Raji (cell line): ENCODE measurements around the gene ERFE.

Source experiments
- POLR2A ChIP-seq: IDR thresholded peaks from 2 replicates; pipeline ENCODE4 v1.6.1; 2011; ENCODE audit warnings: low read depth, low read length, control low read depth; ENCODE audit not compliant: insufficient read depth

The ERFE gene

DNA sequence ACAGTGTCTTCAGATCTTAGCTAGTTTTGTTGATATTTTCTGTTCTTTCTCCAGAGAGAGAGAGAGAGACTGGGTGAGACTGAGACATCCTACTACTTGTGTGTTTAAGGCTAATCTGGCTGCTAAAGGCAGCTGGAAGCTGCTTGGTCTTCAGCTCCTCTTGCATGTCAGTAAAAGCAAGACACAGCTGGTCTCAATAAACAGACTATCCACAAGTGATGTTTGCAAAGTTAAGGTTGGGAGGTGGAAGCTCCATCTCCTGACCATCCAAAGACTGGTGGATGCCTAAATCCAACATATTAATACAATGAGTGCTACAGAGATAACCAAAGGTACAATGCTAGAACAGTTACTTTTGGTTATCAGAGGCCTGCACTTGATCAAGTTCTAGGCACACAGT lies 17.8 kb downstream of the ERFE start:
- no peak for TF ChIP-seq POLR2A

GRCh38 chr2:238180554-238180953 lies 21.8 kb downstream of the ERFE start:
- TF ChIP-seq POLR2A, result no peak

- TF ChIP-seq POLR2A, result no peak
These were observed 23.6 kb downstream of the ERFE start for GRCh38 chr2:238182362-238182761.

- TF ChIP-seq POLR2A, result no peak
These were observed 25.1 kb downstream of the ERFE start for GRCh38 chr2:238183821-238184220.

DNA sequence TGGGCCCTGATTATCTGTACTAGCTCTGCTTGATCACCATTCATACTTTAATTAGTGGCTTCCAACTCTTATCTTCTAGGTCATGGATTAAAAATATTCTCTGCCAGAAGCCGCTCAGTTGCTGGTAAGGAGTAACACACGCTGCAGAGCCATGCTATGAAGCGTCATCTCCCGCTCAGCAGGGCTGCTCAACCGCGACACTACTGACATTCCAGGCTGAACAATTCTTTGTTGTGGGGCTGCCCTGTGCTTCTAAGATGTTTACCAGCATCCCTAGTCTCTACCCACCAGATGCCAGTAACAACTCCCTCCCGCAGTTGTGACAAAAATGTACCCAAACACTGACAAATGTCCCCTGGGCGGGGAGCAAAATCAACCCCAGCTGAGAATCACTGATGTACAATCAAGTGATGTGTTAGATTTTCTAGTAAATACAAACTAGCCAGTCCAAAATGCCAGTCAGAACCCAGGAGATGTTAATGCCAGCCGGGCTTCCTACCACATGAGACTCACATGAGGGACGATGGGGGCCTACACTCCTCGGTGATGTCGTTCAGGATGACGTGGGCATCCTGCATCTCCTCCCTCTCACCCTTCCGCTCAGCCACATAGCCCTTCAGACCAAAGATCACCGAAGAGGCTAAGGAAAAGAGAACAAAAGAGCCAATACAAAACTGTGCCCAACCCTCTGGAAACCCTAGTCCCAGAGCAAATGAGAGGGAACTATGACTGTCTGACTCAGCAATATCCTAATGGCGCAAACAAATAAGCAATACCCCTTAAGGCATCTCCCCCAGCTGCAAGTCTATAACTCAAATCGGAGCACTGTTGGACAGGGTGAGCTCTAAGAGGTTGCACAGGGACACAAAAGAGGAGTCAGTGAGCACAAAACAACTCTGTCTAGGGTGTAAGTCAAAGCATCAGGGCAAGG lies 29.1 kb downstream of the ERFE start:
- TF ChIP-seq POLR2A, result no peak

GRCh38 chr2:238190445-238190844 lies 31.7 kb downstream of the ERFE start:
- TF ChIP-seq POLR2A, result no peak

DNA sequence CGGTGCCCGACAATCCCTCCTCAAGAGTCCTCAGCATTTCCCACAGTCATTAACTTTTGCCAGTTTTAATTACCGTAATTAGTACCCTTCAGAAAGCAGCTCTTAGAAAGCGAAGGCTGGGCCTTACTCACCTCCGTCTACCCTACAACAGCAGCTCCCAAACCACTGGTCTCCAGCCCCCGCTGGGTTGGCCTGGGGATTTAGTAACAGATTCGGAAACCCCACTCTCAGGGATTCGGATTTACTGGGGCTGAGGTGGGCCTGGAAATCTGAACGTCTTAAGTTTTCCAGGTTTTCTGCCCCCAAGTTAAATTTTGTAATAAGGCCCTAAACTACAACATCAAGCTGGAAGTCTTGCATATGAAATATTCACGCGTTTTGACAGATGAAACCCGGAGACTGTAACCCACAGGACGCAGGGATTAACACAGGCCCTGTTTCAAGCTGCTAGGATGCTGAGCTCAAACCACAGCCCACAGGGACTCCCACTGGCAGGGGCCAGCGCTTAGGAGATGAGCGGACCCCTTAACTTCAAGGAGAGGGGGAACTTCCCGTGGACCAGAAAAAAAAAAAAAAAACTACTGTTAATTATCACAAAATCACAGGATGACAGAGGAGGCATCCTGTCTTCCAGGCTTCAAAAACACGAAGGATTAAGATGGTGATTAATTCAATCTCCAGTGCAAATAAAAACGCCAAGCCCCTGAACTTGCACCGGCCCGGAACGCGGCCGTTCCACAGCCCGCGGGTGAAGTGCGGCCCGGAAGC lies 43.7 kb downstream of the ERFE start:
- TF ChIP-seq POLR2A, result no peak

DNA sequence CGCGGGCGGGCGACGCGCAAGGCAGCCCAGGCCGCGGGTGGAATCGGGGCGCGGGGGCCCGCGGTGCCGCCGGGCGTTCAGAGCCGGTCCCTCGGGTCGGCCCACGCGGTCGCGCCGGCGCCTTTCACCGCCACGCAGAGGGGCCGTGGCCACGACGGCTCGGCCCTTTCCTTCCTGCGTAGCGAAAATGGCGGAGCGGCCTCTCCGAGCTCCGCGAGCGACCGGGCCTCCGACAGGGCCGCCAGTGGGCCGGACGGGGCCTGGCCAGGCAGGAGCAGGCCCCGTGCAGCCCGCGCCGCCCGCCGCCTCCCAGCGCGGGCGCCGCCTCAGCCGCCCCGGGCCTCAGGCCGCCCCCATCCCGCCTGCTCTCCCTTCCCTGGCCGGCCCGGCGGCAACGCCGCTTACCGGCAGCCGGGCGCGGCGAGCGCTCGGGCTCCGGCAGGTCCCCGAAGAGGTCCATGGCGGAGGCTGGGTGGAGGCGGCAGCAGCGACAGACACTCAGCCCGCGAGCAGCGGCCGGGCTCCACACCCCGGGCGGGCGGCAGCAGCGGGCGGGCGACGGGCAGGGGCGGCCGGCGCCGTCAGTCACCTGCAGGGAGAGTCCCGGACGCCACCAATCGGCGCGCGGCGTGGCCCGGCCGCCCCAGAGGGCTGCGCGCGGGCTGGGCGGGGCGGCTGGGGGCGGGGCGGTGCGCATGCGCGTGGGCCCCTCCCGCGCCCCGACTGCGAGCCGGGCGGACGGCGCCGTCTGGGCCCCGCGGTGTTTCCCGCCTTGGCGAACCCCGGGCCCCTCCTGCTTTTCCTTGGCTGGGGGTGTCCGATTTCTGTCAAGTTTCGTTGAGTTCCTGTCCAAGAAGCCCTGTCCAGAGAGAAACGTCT lies 44.6 kb downstream of the ERFE start, which contains the start of gene ILKAP:
Gene ILKAP, minus strand, starts transcription at position 602 of the 879 bp plus-strand sequence. Its CDS starts 142 bp downstream, at position 460.
- peak; percentile 72 for TF ChIP-seq POLR2A

- no peak for TF ChIP-seq POLR2A
These were observed 45.4 kb downstream of the ERFE start for GRCh38 chr2:238203973-238204683.

- no peak for TF ChIP-seq POLR2A
These were observed 48.2 kb downstream of the ERFE start for GRCh38 chr2:238207006-238207405.

DNA sequence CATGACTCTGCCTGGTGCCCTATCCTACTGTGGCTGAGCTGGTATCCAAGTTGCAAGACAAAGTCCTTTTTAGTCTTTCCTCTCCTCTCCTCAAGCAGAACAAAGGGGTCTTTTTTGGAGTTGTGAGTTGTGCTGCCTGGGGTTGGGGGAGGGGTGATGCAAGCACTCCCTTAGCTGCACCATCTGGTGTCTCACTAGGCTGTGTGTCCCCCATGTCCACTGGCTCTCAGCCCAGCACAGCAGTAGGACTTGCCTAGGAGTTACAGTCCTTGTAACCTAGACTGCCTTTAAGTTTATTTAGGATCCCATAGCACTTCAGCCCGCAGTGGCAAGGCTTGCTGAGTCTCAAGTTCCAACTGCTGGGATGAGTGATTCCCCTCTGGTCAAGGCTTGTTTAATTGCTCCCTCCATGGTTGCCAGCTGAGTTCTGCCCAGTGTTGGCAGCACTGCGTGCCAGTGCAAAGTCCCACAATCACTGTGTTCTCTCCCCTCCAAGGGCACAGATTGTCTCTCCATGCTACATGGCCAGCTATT lies 57.9 kb downstream of the ERFE start:
- TF ChIP-seq POLR2A, result no peak
